Renal pelvis (tissue), 3 donors: ENCODE measurements around the gene CD72. TPM values are rescaled to one million over a fixed set of nuclear protein-coding genes. Genes with fewer than 3 reads are reported as not detected.

Source experiments
- polyA plus RNA-seq, 3 donors: library from polyadenylated mRNA; unstranded; fragments of 120-200 nt; gene quantifications; one replicate each; pipeline ENCODE4 v1.2.1, GENCODE V29; 2013; ENCODE audit not compliant: insufficient read length in 3 of 3

CD72 gene
- polyA plus RNA-seq, 3 donors: 2.8 to 4.5 (median 4.1) TPM

Other genes starting within 250 kb of the CD72 start
- gene RUSC2, start 128.3 kb downstream of the CD72 start, polyA plus RNA-seq: 10 to 100 TPM; 18.9 to 20.7 (median 20.7) TPM
- gene TESK1, start 13.2 kb downstream of the CD72 start, polyA plus RNA-seq: 10 to 100 TPM; 44.2 to 46.7 (median 46.4) TPM
- under 1 TPM; 0.32 to 0.58 (median 0.33) TPM for gene SIT1, start 32.5 kb upstream of the CD72 start, polyA plus RNA-seq
- gene RMRP, start 39.6 kb upstream of the CD72 start, polyA plus RNA-seq: not detected
- gene CCDC107, start 39.9 kb upstream of the CD72 start, polyA plus RNA-seq: 10 to 100 TPM; 16.9 to 21.1 (median 18.5) TPM
- gene ARHGEF39, start 46.8 kb upstream of the CD72 start, polyA plus RNA-seq: 10 to 100 TPM in 2 of 3 donors, 1 to 10 TPM in 1; 8.7 to 14.0 (median 12.9) TPM
- gene CA9, start 55.5 kb upstream of the CD72 start, polyA plus RNA-seq: under 1 TPM; 0.34 to 0.94 (median 0.57) TPM
- gene TPM2, start 71.5 kb upstream of the CD72 start, polyA plus RNA-seq: 100 to 1,000 TPM; 142 to 173 (median 160) TPM
- 100 to 1,000 TPM; 164 to 188 (median 181) TPM for gene TLN1, start 113.8 kb upstream of the CD72 start, polyA plus RNA-seq
- gene CREB3, start 114.3 kb upstream of the CD72 start, polyA plus RNA-seq: 10 to 100 TPM; 40.1 to 42.5 (median 40.9) TPM
- gene GBA2, start 130.8 kb upstream of the CD72 start, polyA plus RNA-seq: 100 to 1,000 TPM in 2 of 3 donors, 10 to 100 TPM in 1; 94.4 to 139 (median 127) TPM
- 10 to 100 TPM; 28.7 to 31.8 (median 31.1) TPM for gene RGP1, start 130.9 kb upstream of the CD72 start, polyA plus RNA-seq
- 1 to 10 TPM in 1 of 3 donors, under 1 TPM in 1, not detected in 1; 0.70 to 1.3 TPM for gene MSMP, start 135.9 kb upstream of the CD72 start, polyA plus RNA-seq
- 10 to 100 TPM; 24.5 to 29.4 (median 28.2) TPM for gene NPR2, start 173.2 kb upstream of the CD72 start, polyA plus RNA-seq
- 1 to 10 TPM; 5.5 to 8.6 (median 6.0) TPM for gene SPAG8, start 193.8 kb upstream of the CD72 start, polyA plus RNA-seq
- 10 to 100 TPM; 51.8 to 60.2 (median 59.5) TPM for gene HINT2, start 196.6 kb upstream of the CD72 start, polyA plus RNA-seq
- gene FAM221B, start 210.3 kb upstream of the CD72 start, polyA plus RNA-seq: under 1 TPM; 0.09 to 0.41 (median 0.12) TPM
- gene TMEM8B, start 210.8 kb upstream of the CD72 start, polyA plus RNA-seq: 10 to 100 TPM; 30.2 to 36.2 (median 31.1) TPM